Measurements from ENCODE around the gene PDP2. TPM values are rescaled to one million over a fixed set of nuclear protein-coding genes. Genes with fewer than 3 reads are reported as not detected.

PDP2 gene
- total RNA-seq, 1 donor from 2014 or later: 11.3 TPM

DNA sequence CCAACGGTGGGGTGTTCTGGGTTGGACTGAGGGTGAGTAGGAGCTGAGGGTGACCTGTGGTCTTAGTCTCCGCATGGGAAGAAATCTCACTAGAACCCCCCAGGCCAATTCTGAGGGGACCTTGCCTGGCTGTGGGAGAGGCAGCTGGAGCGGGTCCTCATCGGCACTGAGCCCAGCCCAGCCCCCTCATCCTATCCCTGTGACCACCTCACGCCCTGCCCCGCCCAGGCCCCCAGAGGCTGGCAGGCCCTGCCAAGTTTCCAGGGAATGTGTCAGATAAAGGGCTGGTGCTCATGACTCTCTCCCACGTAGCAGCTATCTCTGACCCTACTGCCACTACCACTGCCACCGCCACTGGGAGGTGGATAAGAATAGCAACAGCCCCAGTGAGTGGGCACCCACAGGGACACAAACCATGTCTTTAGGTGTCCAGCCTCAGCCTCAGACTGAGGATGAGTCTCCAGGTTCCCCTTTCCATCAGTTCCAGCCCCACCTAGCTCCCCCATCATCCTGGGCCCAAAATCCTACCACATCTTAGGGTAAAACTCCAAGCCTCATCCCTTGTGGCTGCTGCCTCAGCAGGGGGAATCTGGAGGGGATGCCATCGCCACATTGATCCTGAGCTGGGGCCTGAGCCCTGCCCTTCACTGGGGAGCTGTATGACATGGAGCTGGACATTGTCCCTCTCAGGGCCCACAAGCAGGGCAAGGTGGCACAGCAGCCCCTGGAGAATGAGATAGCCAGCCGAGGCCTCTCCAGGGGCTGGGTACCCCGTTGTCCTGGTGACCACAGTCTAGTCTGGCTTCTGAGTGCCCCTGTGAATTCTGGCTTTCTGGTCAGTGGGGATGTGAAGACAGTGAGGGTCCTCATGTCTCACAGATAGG is 23.5 kb downstream of the PDP2 start:
- Mint-ChIP-seq H3K27me3 (ENCODE audit: unreplicated experiment) (peaks cover 13% of the 10 kb centered on the region), H3K9me3 (ENCODE audit: unreplicated experiment) (no peaks in the 10 kb centered on the region), H3K36me3 (ENCODE audit: low read depth, unreplicated experiment) (no peaks in the 10 kb centered on the region), H3K27ac (ENCODE audit: unreplicated experiment) (no peak overlapping the region), H3K4me3 (ENCODE audit: unreplicated experiment) (no peak overlapping the region), H3K4me1 (ENCODE audit: unreplicated experiment) (peaks cover 2% of the 10 kb centered on the region)
- DNase-seq (ENCODE audit: low spot score): no peak
- TF ChIP-seq, protein P1, sequence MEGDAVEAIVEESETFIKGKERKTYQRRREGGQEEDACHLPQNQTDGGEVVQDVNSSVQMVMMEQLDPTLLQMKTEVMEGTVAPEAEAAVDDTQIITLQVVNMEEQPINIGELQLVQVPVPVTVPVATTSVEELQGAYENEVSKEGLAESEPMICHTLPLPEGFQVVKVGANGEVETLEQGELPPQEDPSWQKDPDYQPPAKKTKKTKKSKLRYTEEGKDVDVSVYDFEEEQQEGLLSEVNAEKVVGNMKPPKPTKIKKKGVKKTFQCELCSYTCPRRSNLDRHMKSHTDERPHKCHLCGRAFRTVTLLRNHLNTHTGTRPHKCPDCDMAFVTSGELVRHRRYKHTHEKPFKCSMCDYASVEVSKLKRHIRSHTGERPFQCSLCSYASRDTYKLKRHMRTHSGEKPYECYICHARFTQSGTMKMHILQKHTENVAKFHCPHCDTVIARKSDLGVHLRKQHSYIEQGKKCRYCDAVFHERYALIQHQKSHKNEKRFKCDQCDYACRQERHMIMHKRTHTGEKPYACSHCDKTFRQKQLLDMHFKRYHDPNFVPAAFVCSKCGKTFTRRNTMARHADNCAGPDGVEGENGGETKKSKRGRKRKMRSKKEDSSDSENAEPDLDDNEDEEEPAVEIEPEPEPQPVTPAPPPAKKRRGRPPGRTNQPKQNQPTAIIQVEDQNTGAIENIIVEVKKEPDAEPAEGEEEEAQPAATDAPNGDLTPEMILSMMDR (IDR thresholded peaks at IDR 0.05; ENCODE audit: unreplicated experiment): no peak

DNA sequence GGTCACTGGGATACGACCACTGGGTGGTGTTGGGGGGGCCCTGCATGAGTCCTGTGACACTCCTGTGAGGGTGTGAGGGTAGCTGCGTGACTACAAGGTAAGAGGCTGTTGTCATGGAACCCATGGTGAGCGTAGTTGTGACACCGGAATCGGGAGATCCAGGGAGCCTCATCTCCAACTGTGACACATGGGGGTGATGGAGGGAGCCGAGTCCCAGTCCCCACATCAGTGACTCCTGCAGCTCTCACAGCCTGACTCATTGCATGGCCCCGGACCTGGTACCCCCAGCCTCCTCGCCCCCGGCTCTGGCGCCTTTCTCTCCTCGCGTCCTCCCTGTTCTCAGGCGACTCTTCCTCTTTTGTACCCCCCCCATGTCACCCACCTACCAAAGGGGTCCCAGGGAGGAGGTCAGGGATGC is 24.1 kb downstream of the PDP2 start:
- Mint-ChIP-seq H3K9me3 (ENCODE audit: unreplicated experiment) (no peaks in the 10 kb centered on the region), H3K36me3 (ENCODE audit: low read depth, unreplicated experiment) (no peaks in the 10 kb centered on the region), H3K27ac (ENCODE audit: unreplicated experiment) (no peak overlapping the region), H3K4me1 (ENCODE audit: unreplicated experiment) (peaks cover 2% of the 10 kb centered on the region), H3K27me3 (ENCODE audit: unreplicated experiment) (peaks cover 13% of the 10 kb centered on the region), H3K4me3 (ENCODE audit: unreplicated experiment) (no peak overlapping the region)
- TF ChIP-seq, protein P1 (IDR thresholded peaks at IDR 0.05; ENCODE audit: unreplicated experiment): no peak
- DNase-seq (ENCODE audit: low spot score): no peak

DNA sequence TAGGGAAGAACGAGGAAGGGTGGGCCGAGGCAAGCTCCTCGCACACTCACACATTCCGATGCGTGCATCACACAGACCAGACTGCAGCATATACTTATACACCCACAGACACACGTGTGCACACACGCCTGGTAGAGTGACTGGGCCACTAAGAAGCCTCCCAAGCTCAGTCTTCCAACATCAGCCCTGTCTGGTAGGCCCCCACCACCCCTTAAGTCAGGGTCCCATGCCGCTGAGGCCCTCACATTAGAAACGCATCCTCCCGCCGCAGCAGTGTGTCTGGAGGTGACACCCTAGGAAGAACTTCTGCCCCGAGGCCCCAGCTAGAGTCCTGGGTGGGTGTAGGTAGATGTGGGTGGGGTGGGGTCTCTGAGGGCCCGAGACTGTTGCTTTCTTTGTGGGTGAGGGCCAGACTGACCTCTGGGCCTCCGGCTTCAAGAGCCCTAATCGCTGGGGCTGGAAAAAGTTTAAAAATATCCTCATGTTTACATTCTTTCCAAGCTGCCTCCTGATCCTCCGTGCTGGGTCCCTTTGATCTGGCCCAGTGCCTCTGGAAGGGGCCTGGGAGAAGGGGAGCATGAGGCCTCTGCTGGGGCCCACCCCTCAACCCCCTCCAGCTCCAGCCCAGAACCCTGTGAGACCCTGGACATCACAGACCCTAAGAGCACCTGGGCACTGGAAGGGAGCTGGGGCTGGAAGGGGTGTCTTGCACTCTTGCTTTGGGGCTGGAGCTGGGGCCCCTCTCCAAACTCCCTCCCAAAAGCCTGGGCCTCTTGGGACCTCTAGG is 24.7 kb downstream of the PDP2 start:
- TF ChIP-seq, protein P1 (IDR thresholded peaks at IDR 0.05; ENCODE audit: unreplicated experiment): no peak
- no peak overlapping the region for H3K4me3 Mint-ChIP-seq (ENCODE audit: unreplicated experiment)
- peaks cover 2% of the 10 kb centered on the region for H3K4me1 Mint-ChIP-seq (ENCODE audit: unreplicated experiment)
- DNase-seq (ENCODE audit: low spot score): no peak
- no peaks in the 10 kb centered on the region for H3K36me3 Mint-ChIP-seq (ENCODE audit: low read depth, unreplicated experiment)
- no peak overlapping the region for H3K27ac Mint-ChIP-seq (ENCODE audit: unreplicated experiment)
- H3K9me3 Mint-ChIP-seq (ENCODE audit: unreplicated experiment): no peaks in the 10 kb centered on the region
- H3K27me3 Mint-ChIP-seq (ENCODE audit: unreplicated experiment): peaks cover 15% of the 10 kb centered on the region

DNA sequence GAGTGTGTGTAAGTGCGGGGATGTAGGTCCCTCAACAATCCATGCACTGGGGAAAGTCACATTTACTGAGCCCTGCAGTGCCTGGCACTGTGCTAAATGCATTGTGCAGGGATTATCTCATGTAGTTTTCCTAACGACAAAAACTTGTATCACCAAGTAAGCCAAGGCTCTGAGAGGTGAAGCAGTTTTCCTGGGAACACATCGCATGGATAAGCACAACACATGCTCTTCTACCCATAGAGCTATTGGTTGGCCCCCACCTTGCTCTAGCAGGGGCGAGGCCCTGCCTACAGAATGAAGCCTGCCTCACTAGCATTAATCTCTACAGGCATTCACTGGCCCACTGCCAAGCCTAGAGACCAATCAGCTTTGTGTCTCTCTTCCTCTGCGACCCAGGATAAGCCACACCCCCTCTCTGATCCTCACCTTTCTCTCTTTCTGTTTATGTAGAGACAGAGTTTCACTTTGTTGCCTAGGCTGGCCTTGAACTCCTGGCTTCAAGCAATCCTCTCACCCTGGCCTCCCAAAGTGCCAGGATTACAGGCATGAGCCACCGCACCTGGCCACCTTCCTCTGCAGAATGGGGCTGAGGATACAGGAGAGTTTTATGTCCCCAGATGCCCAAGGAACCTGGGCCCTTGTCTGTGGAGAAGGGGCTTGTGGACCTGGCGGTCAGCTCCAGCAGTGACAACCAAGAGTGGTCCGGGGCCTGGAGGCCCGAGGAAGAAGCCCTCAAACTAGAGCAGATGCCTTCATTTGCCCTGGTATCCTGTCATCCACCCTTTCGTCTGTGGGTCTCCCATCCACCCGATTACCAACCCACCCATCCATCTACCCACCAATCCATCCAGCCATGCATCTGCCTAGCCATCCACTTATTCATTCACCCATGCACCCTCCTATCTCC is 25.6 kb downstream of the PDP2 start:
- no peak overlapping the region for H3K4me3 Mint-ChIP-seq (ENCODE audit: unreplicated experiment)
- H3K27ac Mint-ChIP-seq (ENCODE audit: unreplicated experiment): no peak overlapping the region

More for the DNA sequence above, 25.6 kb downstream of the PDP2 start:
- DNase-seq (ENCODE audit: low spot score): no peak
- Mint-ChIP-seq H3K27me3 (ENCODE audit: unreplicated experiment) (peaks cover 12% of the 10 kb centered on the region), H3K4me1 (ENCODE audit: unreplicated experiment) (peaks cover 2% of the 10 kb centered on the region), H3K9me3 (ENCODE audit: unreplicated experiment) (no peaks in the 10 kb centered on the region), H3K36me3 (ENCODE audit: low read depth, unreplicated experiment) (no peaks in the 10 kb centered on the region)
- TF ChIP-seq, protein P1 (IDR thresholded peaks at IDR 0.05; ENCODE audit: unreplicated experiment): no peak
